Rectal smooth muscle tissue (tissue), 1 donor: ENCODE measurements around the gene UQCRHL.
"Not testable (repeated sequence)": the region's sequence is repeated elsewhere in the genome, so short reads cannot be mapped to it uniquely, and the experiment has no call there.

Experiments used
- H3K27ac ChIP-seq: one replicate; pipeline ENCODE4 v1.7.0; 2013; ENCODE audit warnings: low read depth, low read length, inconsistent platforms
- H3K27me3 ChIP-seq: one replicate; pipeline ENCODE4 v1.7.0; 2013; ENCODE audit warnings: low read length; ENCODE audit not compliant: control insufficient read depth, insufficient read depth
- H3K36me3 ChIP-seq: one replicate; pipeline ENCODE4 v1.7.0; 2013; ENCODE audit warnings: low read length; ENCODE audit not compliant: control insufficient read depth, insufficient read depth
- H3K4me1 ChIP-seq: one replicate; pipeline ENCODE4 v1.7.0; 2013; ENCODE audit warnings: low read length; ENCODE audit not compliant: control insufficient read depth, insufficient read depth
- H3K4me3 ChIP-seq: one replicate; pipeline ENCODE4 v1.7.0; 2013; ENCODE audit warnings: low read length
- H3K9ac ChIP-seq: one replicate; pipeline ENCODE4 v1.7.0; 2013; ENCODE audit warnings: low read length

UQCRHL gene

DNA sequence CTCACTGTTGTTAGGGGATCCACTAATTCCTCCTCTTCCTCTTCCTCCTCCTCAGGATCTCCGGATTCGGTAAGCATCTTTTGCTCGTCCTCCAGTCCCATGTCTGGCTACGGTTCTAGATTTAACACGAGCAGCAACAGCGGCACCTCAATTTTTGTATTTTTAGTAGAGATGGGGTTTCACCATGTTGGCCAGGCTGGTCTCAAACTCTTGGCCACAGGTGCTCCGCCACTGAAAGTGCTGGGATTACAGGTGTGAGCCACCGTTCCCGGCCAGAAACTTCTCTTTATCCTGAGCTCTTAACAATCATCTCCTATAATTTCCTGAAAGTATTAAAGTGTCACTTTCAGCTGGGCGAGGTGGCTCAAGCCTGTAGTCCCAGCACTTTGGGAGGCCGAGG, at the start of gene UQCRHL:
TSS of gene UQCRHL (minus strand) at position 101 of the 400 bp plus-strand sequence. CDS start at position 101, 0 bp downstream.
- not testable (repeated sequence) for H3K9ac ChIP-seq, H3K36me3 ChIP-seq, H3K27ac ChIP-seq, H3K27me3 ChIP-seq, H3K4me1 ChIP-seq, H3K4me3 ChIP-seq

DNA sequence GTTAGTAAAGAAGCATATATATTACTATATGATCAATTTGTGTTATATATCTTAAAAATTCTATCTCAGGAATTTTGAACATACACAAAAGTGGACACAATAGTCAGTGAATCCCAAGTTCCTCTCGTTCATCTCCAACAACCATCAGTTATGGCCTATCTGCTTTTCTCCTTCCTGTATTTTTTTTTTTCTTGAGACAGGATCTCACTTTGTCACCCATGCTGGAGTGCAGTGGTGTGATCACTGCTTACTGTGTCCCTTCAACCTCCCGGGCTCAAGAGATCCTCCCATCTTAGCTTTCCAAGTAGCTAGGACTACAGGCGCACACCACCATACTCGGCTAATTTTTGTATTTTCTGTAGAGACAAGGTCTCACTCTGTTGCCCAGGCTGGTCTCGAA, 49.4 kb upstream of the UQCRHL start:
- Histone ChIP-seq H3K27ac (no peak overlapping the region), H3K27me3 (no peaks in the 10 kb centered on the region), H3K9ac (no peak overlapping the region), H3K4me3 (no peak overlapping the region), H3K4me1 (no peaks in the 10 kb centered on the region), H3K36me3 (no peaks in the 10 kb centered on the region)

DNA sequence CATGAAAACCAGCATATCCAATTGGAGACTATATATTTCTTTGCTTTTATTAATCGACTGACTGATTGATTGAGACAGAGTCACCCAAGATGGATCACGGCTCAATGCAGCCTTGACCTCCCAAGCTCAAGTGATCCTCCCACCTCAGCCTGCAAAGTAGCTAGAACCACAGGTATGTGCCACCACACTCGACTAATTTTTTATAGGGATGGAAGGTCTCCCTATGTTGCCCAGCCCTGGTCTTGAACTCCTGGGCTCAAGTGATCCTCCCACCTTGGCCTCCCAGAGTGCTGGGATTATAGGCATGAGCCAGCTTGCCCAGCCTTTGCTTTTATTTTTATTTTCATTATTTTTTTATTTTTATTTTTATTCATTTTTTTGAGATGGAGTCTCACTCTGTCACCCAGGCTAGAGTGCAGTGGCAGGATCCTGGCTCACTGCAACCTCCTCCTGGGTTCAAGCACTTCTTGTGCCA, 45.4 kb upstream of the UQCRHL start:
- no peak overlapping the region for H3K27ac ChIP-seq
- H3K27me3 ChIP-seq = no peaks in the 10 kb centered on the region
- no peak overlapping the region for H3K4me3 ChIP-seq
- no peak overlapping the region for H3K9ac ChIP-seq
- peaks cover 10% of the 10 kb centered on the region for H3K4me1 ChIP-seq
- no peaks in the 10 kb centered on the region for H3K36me3 ChIP-seq

DNA sequence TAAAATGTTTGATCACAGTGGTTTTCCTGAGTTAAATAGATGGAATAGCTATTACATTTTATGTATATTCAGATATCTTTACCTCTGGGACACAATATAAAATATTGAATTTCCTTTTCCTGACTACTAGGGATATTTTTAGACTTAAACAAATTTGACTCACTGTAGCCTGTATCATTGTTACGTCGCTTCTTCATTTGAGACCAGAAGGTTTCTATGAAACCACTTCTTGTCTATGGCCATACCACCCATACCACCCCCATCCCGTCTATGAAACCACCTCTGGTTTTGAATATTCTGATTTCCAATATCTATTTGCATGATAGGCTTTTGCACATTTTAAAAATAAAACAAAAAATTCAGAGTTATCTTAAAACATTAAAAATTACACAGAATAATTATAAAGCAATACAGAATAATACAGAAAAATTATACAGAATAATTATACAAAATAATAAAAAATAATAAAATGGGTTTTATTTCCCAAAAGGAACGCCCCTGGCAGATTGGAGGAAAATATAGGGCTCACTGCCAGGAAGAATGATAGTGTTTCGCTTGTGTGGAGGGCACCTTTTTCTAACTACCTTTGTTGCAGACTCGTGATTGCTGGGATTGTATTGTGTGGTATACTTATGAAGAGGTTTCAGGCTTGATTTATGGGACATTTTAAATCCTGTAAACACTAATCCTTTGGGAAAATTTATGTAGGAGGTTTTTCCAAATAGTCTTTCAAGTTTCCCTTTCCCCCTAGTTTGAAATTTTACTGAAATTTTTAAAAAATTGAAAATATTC, 44.8 kb upstream of the UQCRHL start:
- Histone ChIP-seq H3K36me3 (no peaks in the 10 kb centered on the region), H3K9ac (no peak overlapping the region), H3K4me1 (peaks cover 10% of the 10 kb centered on the region), H3K27me3 (no peaks in the 10 kb centered on the region), H3K27ac (no peak overlapping the region), H3K4me3 (no peak overlapping the region)

DNA sequence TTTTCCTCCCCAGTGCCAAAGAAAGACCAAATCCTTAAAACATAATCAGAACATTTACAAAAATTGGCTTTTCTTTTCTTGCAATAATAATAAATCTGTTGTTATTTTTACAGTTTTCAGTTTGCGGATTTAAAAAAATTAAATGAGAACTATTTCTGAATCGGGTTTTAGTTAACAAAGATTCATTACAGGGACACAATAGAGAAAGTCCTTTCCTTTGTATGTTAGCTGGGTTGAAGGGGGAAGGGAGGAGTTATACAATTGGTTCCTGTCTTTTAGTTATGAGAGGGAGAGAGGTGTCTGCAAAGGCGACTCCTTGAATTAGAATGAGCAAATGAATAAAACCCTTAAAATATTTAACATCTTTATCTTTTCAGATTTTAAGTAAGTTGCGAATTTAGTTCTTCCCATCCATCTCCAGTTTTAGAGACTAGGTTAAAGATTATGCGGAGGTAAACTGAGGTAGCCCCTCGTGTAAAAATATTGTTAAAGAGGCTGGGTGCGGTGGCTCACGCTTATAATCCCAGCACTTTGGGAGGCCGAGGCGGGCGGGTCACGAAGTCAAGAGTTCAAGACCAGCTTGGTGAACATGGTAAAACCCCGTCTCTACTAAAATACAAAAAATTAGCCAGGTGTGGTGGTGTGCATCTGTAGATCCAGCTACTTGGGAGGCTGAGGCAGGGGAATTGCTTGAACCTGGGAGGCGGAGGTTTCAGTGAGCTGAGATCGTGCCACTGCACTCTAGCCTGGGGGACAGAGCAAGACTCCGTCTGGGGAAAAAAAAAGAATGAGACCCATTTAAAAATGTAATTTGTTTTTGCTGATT, 44.0 kb upstream of the UQCRHL start:
- Histone ChIP-seq H3K4me3 (no peak overlapping the region), H3K27ac (no peak overlapping the region), H3K36me3 (no peaks in the 10 kb centered on the region), H3K4me1 (peaks cover 10% of the 10 kb centered on the region), H3K9ac (no peak overlapping the region), H3K27me3 (no peaks in the 10 kb centered on the region)

DNA sequence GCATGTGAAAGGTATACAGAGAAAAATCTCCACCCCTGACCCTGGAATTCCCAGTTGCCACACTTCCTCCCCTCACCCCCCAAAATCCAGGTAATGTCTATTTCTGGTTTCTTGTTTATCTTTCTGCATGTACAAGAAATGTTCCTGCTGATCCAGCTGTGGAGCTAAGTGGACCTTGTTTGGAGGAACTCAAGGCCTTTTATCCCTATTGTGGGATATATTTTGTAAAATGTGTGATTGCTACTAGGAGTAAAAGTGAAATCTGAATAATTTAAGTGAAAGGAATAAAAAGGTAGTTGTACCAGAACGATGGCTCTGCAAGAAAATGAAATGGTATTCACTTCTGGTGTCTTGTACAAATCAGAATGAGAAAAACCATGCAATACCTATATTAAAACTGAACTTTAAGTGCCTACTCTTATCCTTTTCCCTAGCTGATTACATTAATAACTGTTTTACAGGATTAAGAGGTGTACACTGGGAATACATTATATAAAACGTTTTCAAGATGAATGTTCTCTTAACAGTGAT, 43.1 kb upstream of the UQCRHL start:
- peak overlapping the region; percentile 90 for H3K4me3 ChIP-seq
- no peaks in the 10 kb centered on the region for H3K36me3 ChIP-seq
- no peaks in the 10 kb centered on the region for H3K27me3 ChIP-seq
- peaks cover 10% of the 10 kb centered on the region for H3K4me1 ChIP-seq
- H3K27ac ChIP-seq = peak overlapping the region; percentile 91
- H3K9ac ChIP-seq = no peak overlapping the region

DNA sequence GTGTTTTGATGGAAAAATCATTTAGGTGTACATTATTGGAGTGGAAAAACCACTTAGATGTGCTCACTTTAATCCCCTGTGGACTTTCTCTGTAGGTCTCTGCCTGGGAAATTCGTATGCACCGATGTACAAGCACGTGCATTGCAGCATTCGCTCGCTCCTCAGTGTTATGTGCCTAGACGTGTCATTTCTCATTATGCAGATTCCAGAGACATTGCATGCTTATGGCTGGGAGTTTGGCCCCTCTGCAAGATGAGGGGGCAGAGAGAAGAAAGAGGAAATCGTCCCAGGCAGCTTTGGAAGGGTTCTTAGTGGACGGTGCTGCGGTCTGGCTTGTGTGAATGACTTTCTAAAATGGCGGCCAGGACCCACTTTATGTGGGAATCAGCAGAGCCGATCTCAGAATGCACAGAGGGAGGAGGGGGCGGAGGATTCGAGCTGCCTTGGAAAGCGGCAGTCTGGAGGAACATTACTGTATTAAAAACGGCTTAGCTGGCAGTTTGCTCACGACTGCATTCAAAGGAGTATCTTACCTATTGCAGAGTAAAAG, 42.4 kb upstream of the UQCRHL start:
- no peaks in the 10 kb centered on the region for H3K27me3 ChIP-seq
- peak overlapping the region; percentile 66 for H3K9ac ChIP-seq
- no peaks in the 10 kb centered on the region for H3K36me3 ChIP-seq
- H3K27ac ChIP-seq = peak overlapping the region; percentile 91
- H3K4me3 ChIP-seq = peak overlapping the region; percentile 90
- H3K4me1 ChIP-seq = peaks cover 10% of the 10 kb centered on the region

DNA sequence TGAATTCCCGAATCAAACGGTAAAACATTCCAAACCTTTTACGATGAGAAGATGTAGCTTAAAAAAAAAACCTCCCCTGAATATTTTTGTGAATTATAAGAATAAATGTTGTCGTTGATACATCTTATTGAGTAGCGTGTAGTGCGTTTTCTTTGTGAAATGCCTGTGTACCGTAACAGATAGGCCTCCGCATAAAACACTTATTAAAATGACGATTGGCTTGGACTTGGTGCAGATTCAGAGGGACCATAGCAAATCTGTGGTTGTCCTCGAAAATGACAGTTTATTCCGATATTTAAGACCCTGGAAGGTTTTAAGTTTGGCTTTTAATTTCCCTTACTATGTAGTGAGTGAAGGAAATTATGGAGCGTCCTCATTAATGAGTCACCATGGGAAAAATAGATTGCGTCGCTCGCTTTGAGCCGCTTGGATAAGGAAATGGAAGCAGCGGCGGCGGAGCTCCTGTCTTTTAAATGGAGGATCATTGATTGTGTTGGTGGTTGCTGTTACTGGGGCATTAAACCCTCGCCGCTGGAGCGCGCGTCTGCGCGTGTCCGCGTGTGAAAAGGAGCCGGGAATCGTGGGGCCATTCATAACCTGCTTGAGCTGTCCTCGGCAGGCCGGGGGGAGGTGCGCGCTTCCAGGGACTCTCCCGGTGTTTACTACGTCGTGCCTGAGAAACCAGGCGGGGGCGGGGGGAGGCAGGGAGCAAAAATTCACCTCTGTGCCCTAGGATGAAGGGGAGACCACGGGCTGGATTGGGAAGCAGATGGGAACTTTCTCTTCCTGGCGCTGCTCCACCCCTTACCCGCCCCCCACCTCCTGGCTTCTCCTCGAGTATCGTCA, 41.7 kb upstream of the UQCRHL start:
- H3K27ac ChIP-seq = peak overlapping the region; percentile 91
- peak overlapping the region; percentile 90 for H3K4me3 ChIP-seq
- peaks cover 10% of the 10 kb centered on the region for H3K4me1 ChIP-seq
- no peaks in the 10 kb centered on the region for H3K27me3 ChIP-seq
- H3K9ac ChIP-seq = peak overlapping the region; percentile 66
- no peaks in the 10 kb centered on the region for H3K36me3 ChIP-seq

DNA sequence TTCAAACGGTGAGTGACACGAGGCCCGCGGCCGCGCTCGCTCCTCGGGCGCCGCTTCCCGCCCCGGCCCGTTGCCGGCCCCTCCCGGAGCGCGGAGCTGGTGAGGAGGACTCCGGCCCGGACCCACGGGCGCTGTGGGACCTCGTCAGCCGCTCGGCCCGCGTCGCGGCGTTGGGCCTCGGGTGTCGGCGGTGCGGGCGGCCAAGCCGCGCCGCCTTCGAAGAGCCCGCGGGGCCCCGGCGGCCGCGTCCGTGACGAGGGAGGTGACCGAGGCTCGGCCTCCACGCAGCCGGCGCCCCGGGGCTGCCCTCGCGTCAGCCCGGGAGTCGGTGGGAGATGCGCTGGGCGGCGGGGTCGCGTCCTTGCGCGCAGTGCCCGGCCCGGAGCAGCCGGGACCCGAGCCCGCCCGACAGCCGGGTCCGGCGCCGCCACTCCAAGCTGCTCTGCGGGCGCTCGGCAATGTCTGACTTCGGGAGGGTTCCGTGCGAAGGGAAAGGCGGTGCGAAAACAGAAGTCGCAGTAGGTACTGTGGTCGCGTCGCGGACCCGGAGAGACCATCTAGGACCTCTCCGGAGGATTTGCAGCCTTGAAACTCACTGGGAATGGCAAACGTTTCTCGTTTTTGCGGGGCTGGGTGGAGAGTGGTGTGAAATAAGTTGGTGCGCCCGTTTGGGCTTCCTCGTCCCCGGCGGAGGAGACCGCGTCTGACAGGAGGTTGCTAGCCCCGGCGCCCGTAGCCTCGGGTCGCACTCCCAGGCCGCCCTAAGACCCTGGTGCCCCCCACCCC, 40.9 kb upstream of the UQCRHL start:
- peak overlapping the region; percentile 94 for H3K9ac ChIP-seq
- peaks cover 10% of the 10 kb centered on the region for H3K4me1 ChIP-seq
- no peaks in the 10 kb centered on the region for H3K27me3 ChIP-seq
- H3K36me3 ChIP-seq = no peaks in the 10 kb centered on the region
- H3K4me3 ChIP-seq = peak overlapping the region; percentile 90
- H3K27ac ChIP-seq = peak overlapping the region; percentile 91

DNA sequence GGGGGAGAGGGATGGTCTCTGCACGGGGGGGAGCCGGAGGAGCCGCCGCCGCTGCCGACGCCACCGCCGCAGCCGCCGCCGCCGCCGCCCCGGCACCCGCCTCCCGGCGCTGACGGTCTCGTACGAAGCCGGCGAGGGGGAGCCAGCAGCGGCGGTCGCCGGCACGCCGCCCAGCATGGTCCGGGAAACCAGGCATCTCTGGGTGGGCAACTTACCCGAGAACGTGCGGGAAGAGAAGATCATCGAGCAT, 40.4 kb upstream of the UQCRHL start:
- Histone ChIP-seq H3K27me3 (no peaks in the 10 kb centered on the region), H3K9ac (peak overlapping the region; percentile 94), H3K36me3 (no peaks in the 10 kb centered on the region)

DNA sequence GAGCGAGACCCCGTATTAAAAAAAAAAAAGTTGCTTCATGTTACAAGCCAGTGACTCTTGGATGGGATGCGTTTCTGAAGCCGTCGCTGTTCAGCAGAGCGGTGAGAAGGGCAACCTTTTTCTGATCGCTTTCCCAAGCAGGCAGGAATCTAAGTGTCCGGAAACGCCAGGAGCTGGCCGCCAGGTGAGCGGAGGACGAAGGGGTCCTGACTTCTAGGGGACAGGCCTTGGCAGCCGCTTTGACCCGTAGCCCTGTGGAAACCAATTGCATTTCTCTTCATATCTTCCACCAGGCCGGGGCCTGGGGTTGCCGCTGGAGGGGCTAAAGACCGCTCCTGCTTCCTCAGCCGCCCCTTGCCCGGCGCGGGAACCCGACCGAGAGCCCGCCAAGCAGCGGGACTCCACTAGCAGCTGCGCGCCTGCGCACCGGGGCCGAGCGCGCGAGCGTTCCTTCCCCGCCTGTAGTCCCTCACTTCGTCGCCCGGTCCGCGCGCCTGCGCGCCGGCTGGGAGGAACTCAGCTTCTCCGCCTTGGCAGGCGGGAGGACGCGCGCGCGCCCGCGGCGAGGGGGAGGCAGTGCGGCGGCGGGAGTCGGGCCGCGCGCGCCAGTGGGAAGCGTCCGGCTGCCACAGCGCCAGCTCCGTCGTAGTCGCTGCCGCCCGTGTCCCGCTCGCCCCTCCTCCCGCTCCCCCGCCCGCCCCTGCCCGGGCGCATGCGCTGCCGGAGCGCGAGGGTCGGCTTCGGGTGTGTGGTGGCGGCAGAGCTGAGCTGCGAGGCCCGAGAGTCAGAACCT, 39.8 kb upstream of the UQCRHL start, which contains the start of gene SPEN:
TSS of gene SPEN (plus strand) at position 608 of the 793 bp plus-strand sequence. CDS start 361 bp downstream, outside the sequence.
- no peaks in the 10 kb centered on the region for H3K36me3 ChIP-seq
- H3K27ac ChIP-seq = peak within 1 kb of the TSS; percentile 91
- H3K4me1 ChIP-seq = peaks cover 10% of the 10 kb centered on the region
- peak within 1 kb of the TSS; percentile 94 for H3K9ac ChIP-seq
- peak within 1 kb of the TSS; percentile 90 for H3K4me3 ChIP-seq
- no peaks in the 10 kb centered on the region for H3K27me3 ChIP-seq

More for the DNA sequence above, 40.4 kb upstream of the UQCRHL start:
- peaks cover 10% of the 10 kb centered on the region for H3K4me1 ChIP-seq
- H3K4me3 ChIP-seq = peak overlapping the region; percentile 90
- H3K27ac ChIP-seq = peak overlapping the region; percentile 91
